Upper lobe of left lung (tissue), 6 donors: ENCODE measurements around the gene ZBED2. TPM values are rescaled to one million over a fixed set of nuclear protein-coding genes. Genes with fewer than 3 reads are reported as not detected.
A peak's percentile ranks its signal among the peaks of the same experiment; 100 is the strongest.
"Not testable (repeated sequence)": the region's sequence is repeated elsewhere in the genome, so short reads cannot be mapped to it uniquely, and the experiment has no call there.

Experiments used
- ATAC-seq, 2 donors: fragments of 200-7000 bp; cut with Tn5 transposase; one replicate each; pipeline ENCODE4 v1.9.1; 2022; ENCODE audit warnings: mild to moderate bottlenecking in 2 of 2, moderate library complexity in 2 of 2; ENCODE audit not compliant: low FRiP score in 2 of 2
- DNase-seq, 2 donors: peaks; one replicate each; pipeline ENCODE4 v3.0.0-alpha.2; 2019 to 2020
- H3K27ac ChIP-seq, 4 donors: fragments of 200-600 bp; sonication (generic); one replicate each; pipeline ENCODE4 v1.5.1; 2016 to 2019
- H3K27me3 ChIP-seq, 4 donors: fragments of 200-600 bp; sonication (generic); one replicate each; pipeline ENCODE4 v1.5.1; 2017 to 2019
- H3K36me3 ChIP-seq, 4 donors: fragments of 200-600 bp; sonication (generic); one replicate each; pipeline ENCODE4 v1.5.1; 2016 to 2019
- H3K4me1 ChIP-seq, 4 donors: fragments of 200-600 bp; sonication (generic); one replicate each; pipeline ENCODE4 v1.5.1; 2018 to 2019
- H3K4me3 ChIP-seq, 4 donors: fragments of 200-600 bp; sonication (generic); one replicate each; pipeline ENCODE4 v1.5.1; 2017 to 2019; ENCODE audit warnings: mild to moderate bottlenecking in 2 of 4, moderate library complexity in 1 of 4
- H3K9me3 ChIP-seq, 4 donors: fragments of 200-600 bp; sonication (generic); one replicate each; pipeline ENCODE4 v1.5.1; 2018 to 2019
- EP300 ChIP-seq, 4 donors: sonication (generic); formaldehyde crosslinking; IDR thresholded peaks; one replicate each; pipeline ENCODE4 v1.5.1; 2017; ENCODE audit warnings: antibody characterized with exemption in 4 of 4, control low read depth in 2 of 4
- POLR2A ChIP-seq, 4 donors: fragments of 450-650 bp; IDR thresholded peaks; one replicate each; pipeline ENCODE4 v1.5.1; 2016 to 2017; ENCODE audit warnings: antibody characterized with exemption in 4 of 4, mild to moderate bottlenecking in 2 of 4
- POLR2AphosphoS5 ChIP-seq, 2 donors: sonication (generic); formaldehyde crosslinking; IDR thresholded peaks; one replicate each; pipeline ENCODE4 v1.5.1; 2017; ENCODE audit warnings: antibody characterized with exemption in 2 of 2
- WGBS, 2 donors: methylation state at CpG; one replicate each; pipeline ENCODE4 v1.1.5; 2017 to 2018; 5-methylcytosine and 5-hydroxymethylcytosine counted together
- total RNA-seq, 6 donors: library from RNA; depleted of rRNA in 4 of 6; stranded (reverse); fragments of >200 nt in 4 of 6; gene quantifications; one replicate each; pipeline versions ENCODE4 v1.1.0 to v1.2.1, GENCODE V29; 2016 to 2021
- TF ChIP-seq, protein P1 (sequence below), 6 experiments: fragments of 450-650 bp in 4 of 6; fragments of 200-600 bp in 2 of 6; sonication (generic) in 2 of 6; IDR thresholded peaks; one replicate each; pipeline ENCODE4 v1.5.1; 2016 to 2019; ENCODE audit warnings: antibody characterized with exemption in 6 of 6
- donor health status: DM: no; HTN: no; CAD: no; lungs with moderate emphysema.
- donor health status: DM: no; HTN: yes; CAD: no; lungs with severe emphysema.

ZBED2 gene, protein sequence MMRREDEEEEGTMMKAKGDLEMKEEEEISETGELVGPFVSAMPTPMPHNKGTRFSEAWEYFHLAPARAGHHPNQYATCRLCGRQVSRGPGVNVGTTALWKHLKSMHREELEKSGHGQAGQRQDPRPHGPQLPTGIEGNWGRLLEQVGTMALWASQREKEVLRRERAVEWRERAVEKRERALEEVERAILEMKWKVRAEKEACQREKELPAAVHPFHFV
- total RNA-seq = 10 to 100 TPM in 2 of 6 donors, 1 to 10 TPM in 4; 2.1 to 28.5 (median 7.6) TPM

DNA sequence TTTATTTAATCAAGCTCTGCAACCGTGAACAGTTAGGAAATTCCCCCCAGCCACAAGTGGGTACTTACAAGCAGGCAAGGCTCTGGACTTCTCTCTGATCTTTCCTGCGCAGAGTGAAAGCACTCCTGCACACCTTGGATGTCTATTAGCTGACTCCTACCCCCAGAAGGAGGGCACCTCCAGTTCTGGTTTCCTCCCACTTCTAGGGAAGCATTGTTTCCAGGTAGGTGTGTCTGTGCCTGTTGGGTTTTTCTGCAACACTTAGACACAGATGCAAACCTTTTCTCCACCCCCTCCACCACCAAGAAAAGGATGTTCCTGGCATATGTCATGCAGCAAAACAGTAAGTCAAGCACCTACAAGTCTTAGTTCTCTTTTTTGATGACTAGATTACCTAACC lies at the start of gene ZBED2:
Gene ZBED2 (minus strand): TSS at position 115 of the 400 bp plus-strand sequence. CDS start 1,145 bp downstream, outside the sequence.
- ATAC-seq (peak; percentile 71 to 87), DNase-seq (peak in 1 of 2 donors; percentile 77)
- Histone ChIP-seq H3K4me1 (peaks cover 0 to 10% (median 0%) of the 10 kb centered on the region in 4 donors), H3K36me3 (no peaks in the 10 kb centered on the region), H3K9me3 (no peaks in the 10 kb centered on the region), H3K27ac (peak within 1 kb of the TSS in 3 of 4 donors; percentile 15 to 61 (median 15)), H3K27me3 (no peaks in the 10 kb centered on the region), H3K4me3 (no peak within 1 kb of the TSS)
- 59 to 61% methylated on average over 2 of the region's 2 CpGs for WGBS, 2 donors
- TF ChIP-seq POLR2AphosphoS5 (IDR thresholded peaks at IDR 0.05) (no peak), EP300 (IDR thresholded peaks at IDR 0.05) (no peak), POLR2A (IDR thresholded peaks at IDR 0.05) (no peak)
- TF ChIP-seq, protein P1, sequence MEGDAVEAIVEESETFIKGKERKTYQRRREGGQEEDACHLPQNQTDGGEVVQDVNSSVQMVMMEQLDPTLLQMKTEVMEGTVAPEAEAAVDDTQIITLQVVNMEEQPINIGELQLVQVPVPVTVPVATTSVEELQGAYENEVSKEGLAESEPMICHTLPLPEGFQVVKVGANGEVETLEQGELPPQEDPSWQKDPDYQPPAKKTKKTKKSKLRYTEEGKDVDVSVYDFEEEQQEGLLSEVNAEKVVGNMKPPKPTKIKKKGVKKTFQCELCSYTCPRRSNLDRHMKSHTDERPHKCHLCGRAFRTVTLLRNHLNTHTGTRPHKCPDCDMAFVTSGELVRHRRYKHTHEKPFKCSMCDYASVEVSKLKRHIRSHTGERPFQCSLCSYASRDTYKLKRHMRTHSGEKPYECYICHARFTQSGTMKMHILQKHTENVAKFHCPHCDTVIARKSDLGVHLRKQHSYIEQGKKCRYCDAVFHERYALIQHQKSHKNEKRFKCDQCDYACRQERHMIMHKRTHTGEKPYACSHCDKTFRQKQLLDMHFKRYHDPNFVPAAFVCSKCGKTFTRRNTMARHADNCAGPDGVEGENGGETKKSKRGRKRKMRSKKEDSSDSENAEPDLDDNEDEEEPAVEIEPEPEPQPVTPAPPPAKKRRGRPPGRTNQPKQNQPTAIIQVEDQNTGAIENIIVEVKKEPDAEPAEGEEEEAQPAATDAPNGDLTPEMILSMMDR (IDR thresholded peaks at IDR 0.05) = no peak

DNA sequence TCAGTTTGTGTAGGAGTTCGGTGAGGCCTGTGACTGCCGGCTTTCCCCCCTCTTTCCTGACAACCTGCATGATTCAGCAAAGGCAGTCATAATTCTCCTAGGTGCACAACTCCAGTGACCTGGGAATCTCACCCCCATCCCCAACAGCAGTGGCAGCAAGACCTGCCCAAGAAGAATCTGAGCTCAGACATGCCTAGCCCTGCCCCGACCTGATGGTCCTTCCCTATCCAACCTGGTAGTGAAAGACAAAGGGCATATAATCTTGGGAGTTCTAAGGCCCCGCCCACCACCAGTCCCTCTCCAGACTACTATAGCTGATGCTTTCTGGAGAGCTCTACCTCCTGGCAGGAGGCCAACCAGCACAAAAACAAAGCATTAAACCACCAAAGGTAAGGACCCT lies 44.2 kb upstream of the ZBED2 start:
- H3K4me3 ChIP-seq = no peak overlapping the region
- 94 to 100% methylated on average over 3 to 4 of the region's 4 CpGs for WGBS, 2 donors
- peaks cover 0 to 3% (median 0%) of the 10 kb centered on the region in 4 donors for H3K9me3 ChIP-seq
- H3K27ac ChIP-seq = no peak overlapping the region
- no peaks in the 10 kb centered on the region for H3K27me3 ChIP-seq
- TF ChIP-seq POLR2A (IDR thresholded peaks at IDR 0.05) = no peak
- TF ChIP-seq POLR2AphosphoS5 (IDR thresholded peaks at IDR 0.05) = no peak
- no peak for TF ChIP-seq EP300 (IDR thresholded peaks at IDR 0.05)
- TF ChIP-seq, protein P1 (IDR thresholded peaks at IDR 0.05) = no peak
- DNase-seq (no peak), ATAC-seq (no peak)
- H3K36me3 ChIP-seq = no peaks in the 10 kb centered on the region
- no peaks in the 10 kb centered on the region for H3K4me1 ChIP-seq

DNA sequence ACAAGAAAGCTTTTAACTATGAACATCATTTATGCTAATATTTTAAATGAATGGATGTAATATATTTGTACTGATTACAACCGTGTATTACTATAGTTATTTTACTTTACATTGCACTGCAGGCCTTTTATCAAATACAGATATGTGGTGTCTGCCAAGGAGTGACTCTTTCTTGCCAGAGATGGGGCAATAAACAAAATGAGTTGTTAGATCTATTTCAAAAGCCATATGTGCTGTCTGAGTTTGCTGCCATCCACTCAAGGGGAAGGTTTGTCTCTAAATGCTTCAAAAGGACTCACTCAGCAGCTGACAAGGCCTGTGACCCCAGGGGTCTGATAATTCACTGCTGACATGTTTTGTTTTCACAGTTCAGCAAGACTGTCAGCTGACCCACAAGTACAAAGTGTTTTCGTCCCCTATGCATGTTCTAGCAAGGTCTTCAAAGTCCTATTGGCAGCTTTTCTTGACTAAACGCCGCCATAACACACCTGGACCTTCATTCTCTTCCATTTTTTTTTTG lies 41.3 kb upstream of the ZBED2 start:
- Histone ChIP-seq H3K27ac (no peak overlapping the region), H3K36me3 (no peaks in the 10 kb centered on the region), H3K27me3 (no peaks in the 10 kb centered on the region), H3K4me3 (no peak overlapping the region), H3K9me3 (no peaks in the 10 kb centered on the region), H3K4me1 (no peaks in the 10 kb centered on the region)
- TF ChIP-seq POLR2A (IDR thresholded peaks at IDR 0.05) = no peak
- TF ChIP-seq, protein P1 (IDR thresholded peaks at IDR 0.05) = no peak
- no peak for TF ChIP-seq POLR2AphosphoS5 (IDR thresholded peaks at IDR 0.05)
- no peak for TF ChIP-seq EP300 (IDR thresholded peaks at IDR 0.05)
- WGBS, 2 donors = 67 to 68% methylated on average over 4 of the region's 4 CpGs
- ATAC-seq = no peak
- DNase-seq = no peak

DNA sequence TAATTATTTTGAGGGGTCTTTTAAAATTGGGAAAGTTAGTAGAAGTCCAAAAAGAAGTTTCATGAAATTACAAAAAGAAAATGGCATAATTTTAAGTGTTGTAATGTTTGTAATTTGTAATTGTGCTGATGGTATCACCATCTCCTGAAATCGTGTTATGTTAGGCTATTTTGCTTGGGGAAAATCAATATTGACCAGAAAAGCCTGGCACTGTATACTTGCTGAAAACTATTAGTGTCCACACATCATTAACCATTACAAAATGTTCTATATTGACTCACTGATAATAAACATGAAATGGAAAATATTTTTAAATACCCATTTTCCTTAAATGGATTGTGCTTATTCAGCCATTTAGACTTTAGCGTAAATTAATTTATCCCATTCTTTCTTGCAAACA lies 40.3 kb upstream of the ZBED2 start:
- Histone ChIP-seq H3K36me3 (no peaks in the 10 kb centered on the region), H3K9me3 (no peaks in the 10 kb centered on the region)

DNA sequence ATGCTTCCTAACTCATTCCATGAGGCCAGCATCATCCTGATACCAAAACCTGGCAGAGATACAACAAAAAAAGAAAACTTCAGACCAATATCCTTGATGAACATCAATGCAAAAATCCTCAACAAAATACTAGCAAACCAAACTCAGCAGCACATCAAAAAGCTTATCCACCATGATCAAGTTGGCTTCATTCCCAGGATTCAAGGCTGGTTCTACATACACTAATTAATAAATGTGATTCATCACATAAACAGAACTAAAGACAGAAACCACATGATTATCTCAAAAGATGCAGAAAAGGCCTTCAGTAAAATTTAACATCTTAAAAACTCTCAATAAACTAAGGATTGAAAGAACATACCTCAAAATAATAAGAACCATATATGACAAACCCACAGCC lies 35.5 kb upstream of the ZBED2 start:
- not testable (repeated sequence) for DNase-seq, H3K27ac ChIP-seq, H3K4me1 ChIP-seq, H3K27me3 ChIP-seq, H3K36me3 ChIP-seq, ATAC-seq, H3K9me3 ChIP-seq, H3K4me3 ChIP-seq

More for the DNA sequence above, 40.3 kb upstream of the ZBED2 start:
- DNase-seq (no peak), ATAC-seq (no peak)
- Histone ChIP-seq H3K27ac (no peak overlapping the region), H3K4me3 (no peak overlapping the region), H3K4me1 (no peaks in the 10 kb centered on the region), H3K27me3 (no peaks in the 10 kb centered on the region)
- TF ChIP-seq POLR2A (IDR thresholded peaks at IDR 0.05) (no peak), EP300 (IDR thresholded peaks at IDR 0.05) (no peak), POLR2AphosphoS5 (IDR thresholded peaks at IDR 0.05) (no peak)
- TF ChIP-seq, protein P1 (IDR thresholded peaks at IDR 0.05) = no peak
- 71 to 75% methylated on average over 2 of the region's 2 CpGs for WGBS, 2 donors

DNA sequence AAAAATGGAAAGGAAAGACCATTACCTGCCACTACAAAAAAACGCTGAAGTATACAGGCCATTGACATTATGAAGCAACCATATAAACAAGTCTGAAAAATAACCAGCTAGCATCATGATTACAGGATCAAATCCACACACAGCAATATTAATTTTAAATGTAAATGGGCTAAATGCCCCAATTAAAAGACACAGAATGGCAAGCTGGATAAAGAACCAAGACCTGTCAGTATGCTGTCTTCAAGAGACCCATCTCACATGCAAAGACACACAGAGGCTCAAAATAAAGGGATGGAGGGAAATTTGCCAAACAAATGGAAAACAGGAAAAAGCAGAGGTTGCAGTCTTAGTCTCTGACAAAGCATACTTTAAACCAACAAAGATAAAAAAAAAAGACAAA lies 33.9 kb upstream of the ZBED2 start:
- 88 to 94% methylated on average over 1 of the region's 1 CpG for WGBS, 2 donors
- not testable (repeated sequence) for H3K27me3 ChIP-seq, H3K27ac ChIP-seq, H3K4me1 ChIP-seq, DNase-seq, H3K9me3 ChIP-seq, H3K4me3 ChIP-seq, ATAC-seq, H3K36me3 ChIP-seq
